Measurements from ENCODE around the gene DICER1. TPM values are rescaled to one million over a fixed set of nuclear protein-coding genes. Genes with fewer than 3 reads are reported as not detected.

DICER1 gene
- total RNA-seq, 1 experiment from 2014 or later: 32.7 TPM

DNA sequence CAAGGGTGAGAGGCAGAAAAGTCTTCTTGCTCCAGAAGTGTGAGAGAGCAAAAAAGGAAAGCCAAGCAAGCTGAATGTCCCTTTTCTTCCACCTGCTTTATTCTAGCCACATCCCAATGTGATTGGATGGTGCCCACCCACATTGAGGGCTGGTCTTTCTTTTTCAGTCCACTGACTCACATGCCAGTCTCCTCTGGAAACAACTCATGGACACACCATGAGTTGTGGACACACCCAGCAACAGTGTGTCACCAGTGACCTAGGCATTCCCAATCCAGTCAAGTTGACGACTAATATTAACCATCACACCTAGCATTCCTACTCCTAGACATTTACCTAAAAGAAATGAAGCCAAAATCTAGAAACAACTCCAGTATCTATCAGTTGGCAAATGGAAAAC lies 7.2 kb upstream of the DICER1 start:
- BruUV-seq (replicated peaks): no TSS peak
- ChIA-PET POLR2A (no interaction called here), CTCF (no interaction called here)
- no peak overlapping the region for H3K4me3 ChIP-seq (ENCODE audit: low read depth in 2 of 2, low read length in 2 of 2)
- no peaks in the 10 kb centered on the region for H3K9me3 ChIP-seq (ENCODE audit: control insufficient read depth, insufficient read depth, low read depth, low read length)
- in situ Hi-C loops (cut with HindIII; ENCODE audit: low pct_unique_long_range_greater_than_20kb, low sequenced_read_pairs) (no loop called here), intact Hi-C loops (cut with micrococcal nuclease; ENCODE audit: unreplicated experiment) (no loop called here)
- no peak overlapping the region for H3K27ac ChIP-seq (ENCODE audit: low read length)
- H3K27me3 ChIP-seq (ENCODE audit: control insufficient read depth, insufficient read depth, low read length): no peaks in the 10 kb centered on the region
- ATAC-seq (no peak), DNase-seq (ENCODE audit: low read depth, low spot score) (no peak)
- TF ChIP-seq POLR2AphosphoS5 (IDR thresholded peaks at IDR 0.05; ENCODE audit: low read depth, low read length) (no peak), TCF7L2 (IDR thresholded peaks at IDR 0.05; ENCODE audit: low read depth, low read length) (no peak), SIN3A (IDR thresholded peaks at IDR 0.05; ENCODE audit: borderline replicate concordance, insufficient read depth, low read depth, low read length) (no peak)
- TF ChIP-seq, protein P1, sequence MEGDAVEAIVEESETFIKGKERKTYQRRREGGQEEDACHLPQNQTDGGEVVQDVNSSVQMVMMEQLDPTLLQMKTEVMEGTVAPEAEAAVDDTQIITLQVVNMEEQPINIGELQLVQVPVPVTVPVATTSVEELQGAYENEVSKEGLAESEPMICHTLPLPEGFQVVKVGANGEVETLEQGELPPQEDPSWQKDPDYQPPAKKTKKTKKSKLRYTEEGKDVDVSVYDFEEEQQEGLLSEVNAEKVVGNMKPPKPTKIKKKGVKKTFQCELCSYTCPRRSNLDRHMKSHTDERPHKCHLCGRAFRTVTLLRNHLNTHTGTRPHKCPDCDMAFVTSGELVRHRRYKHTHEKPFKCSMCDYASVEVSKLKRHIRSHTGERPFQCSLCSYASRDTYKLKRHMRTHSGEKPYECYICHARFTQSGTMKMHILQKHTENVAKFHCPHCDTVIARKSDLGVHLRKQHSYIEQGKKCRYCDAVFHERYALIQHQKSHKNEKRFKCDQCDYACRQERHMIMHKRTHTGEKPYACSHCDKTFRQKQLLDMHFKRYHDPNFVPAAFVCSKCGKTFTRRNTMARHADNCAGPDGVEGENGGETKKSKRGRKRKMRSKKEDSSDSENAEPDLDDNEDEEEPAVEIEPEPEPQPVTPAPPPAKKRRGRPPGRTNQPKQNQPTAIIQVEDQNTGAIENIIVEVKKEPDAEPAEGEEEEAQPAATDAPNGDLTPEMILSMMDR (IDR thresholded peaks at IDR 0.05): no peak
- TF ChIP-seq, protein P2, sequence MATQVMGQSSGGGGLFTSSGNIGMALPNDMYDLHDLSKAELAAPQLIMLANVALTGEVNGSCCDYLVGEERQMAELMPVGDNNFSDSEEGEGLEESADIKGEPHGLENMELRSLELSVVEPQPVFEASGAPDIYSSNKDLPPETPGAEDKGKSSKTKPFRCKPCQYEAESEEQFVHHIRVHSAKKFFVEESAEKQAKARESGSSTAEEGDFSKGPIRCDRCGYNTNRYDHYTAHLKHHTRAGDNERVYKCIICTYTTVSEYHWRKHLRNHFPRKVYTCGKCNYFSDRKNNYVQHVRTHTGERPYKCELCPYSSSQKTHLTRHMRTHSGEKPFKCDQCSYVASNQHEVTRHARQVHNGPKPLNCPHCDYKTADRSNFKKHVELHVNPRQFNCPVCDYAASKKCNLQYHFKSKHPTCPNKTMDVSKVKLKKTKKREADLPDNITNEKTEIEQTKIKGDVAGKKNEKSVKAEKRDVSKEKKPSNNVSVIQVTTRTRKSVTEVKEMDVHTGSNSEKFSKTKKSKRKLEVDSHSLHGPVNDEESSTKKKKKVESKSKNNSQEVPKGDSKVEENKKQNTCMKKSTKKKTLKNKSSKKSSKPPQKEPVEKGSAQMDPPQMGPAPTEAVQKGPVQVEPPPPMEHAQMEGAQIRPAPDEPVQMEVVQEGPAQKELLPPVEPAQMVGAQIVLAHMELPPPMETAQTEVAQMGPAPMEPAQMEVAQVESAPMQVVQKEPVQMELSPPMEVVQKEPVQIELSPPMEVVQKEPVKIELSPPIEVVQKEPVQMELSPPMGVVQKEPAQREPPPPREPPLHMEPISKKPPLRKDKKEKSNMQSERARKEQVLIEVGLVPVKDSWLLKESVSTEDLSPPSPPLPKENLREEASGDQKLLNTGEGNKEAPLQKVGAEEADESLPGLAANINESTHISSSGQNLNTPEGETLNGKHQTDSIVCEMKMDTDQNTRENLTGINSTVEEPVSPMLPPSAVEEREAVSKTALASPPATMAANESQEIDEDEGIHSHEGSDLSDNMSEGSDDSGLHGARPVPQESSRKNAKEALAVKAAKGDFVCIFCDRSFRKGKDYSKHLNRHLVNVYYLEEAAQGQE (IDR thresholded peaks at IDR 0.05; ENCODE audit: insufficient read depth in 1 of 2, low read depth in 2 of 2, low read length in 1 of 2): no peak
- H3K36me3 ChIP-seq (ENCODE audit: control insufficient read depth, insufficient read depth, low read length): no peaks in the 10 kb centered on the region
- H3K4me1 ChIP-seq (ENCODE audit: control insufficient read depth, insufficient read depth, low read length): no peaks in the 10 kb centered on the region

DNA sequence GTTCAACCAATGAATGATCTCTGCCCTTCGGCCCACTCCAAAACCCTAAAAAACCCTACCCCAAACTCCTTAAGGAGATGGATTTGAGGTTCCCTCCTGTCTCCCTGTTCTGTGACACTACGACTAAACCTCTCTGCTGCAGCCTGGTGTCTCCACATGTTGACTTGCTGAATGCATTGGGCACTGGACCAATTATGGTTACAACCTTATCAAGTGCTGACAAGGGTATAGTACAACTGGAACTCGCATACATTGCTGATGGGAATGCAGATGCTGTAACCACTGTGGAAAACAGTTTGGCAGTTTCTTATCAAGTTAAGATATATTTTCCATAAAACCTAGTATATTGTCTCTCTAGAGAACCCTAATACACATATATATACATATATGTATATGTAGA lies 6.3 kb upstream of the DICER1 start:
- intact Hi-C loops (cut with micrococcal nuclease; ENCODE audit: unreplicated experiment) (no loop called here), in situ Hi-C loops (cut with HindIII; ENCODE audit: low pct_unique_long_range_greater_than_20kb, low sequenced_read_pairs) (no loop called here)
- CTCF ChIA-PET: no interaction called here
- BruUV-seq (replicated peaks): no TSS peak
- no peak overlapping the region for H3K4me3 ChIP-seq (ENCODE audit: low read depth in 2 of 2, low read length in 2 of 2)
- no peak for ATAC-seq
- TF ChIP-seq TCF7L2 (IDR thresholded peaks at IDR 0.05; ENCODE audit: low read depth, low read length): no peak
- no peak for TF ChIP-seq POLR2AphosphoS5 (IDR thresholded peaks at IDR 0.05; ENCODE audit: low read depth, low read length)
- TF ChIP-seq, protein P1 (IDR thresholded peaks at IDR 0.05): no peak
- TF ChIP-seq, protein P2 (IDR thresholded peaks at IDR 0.05; ENCODE audit: insufficient read depth in 1 of 2, low read depth in 2 of 2, low read length in 1 of 2): no peak
- no peak for TF ChIP-seq SIN3A (IDR thresholded peaks at IDR 0.05; ENCODE audit: borderline replicate concordance, insufficient read depth, low read depth, low read length)
- no peaks in the 10 kb centered on the region for H3K9me3 ChIP-seq (ENCODE audit: control insufficient read depth, insufficient read depth, low read depth, low read length)
- H3K27me3 ChIP-seq (ENCODE audit: control insufficient read depth, insufficient read depth, low read length): no peaks in the 10 kb centered on the region
- H3K27ac ChIP-seq (ENCODE audit: low read length): no peak overlapping the region
- POLR2A ChIA-PET: no interaction called here
- DNase-seq (ENCODE audit: low read depth, low spot score): no peak
- H3K4me1 ChIP-seq (ENCODE audit: control insufficient read depth, insufficient read depth, low read length): no peaks in the 10 kb centered on the region
- H3K36me3 ChIP-seq (ENCODE audit: control insufficient read depth, insufficient read depth, low read length): no peaks in the 10 kb centered on the region
